Measurements from ENCODE around the gene CD300A.
"Not testable (repeated sequence)": the region's sequence is repeated elsewhere in the genome, so short reads cannot be mapped to it uniquely, and the experiment has no call there.

The CD300A gene

DNA sequence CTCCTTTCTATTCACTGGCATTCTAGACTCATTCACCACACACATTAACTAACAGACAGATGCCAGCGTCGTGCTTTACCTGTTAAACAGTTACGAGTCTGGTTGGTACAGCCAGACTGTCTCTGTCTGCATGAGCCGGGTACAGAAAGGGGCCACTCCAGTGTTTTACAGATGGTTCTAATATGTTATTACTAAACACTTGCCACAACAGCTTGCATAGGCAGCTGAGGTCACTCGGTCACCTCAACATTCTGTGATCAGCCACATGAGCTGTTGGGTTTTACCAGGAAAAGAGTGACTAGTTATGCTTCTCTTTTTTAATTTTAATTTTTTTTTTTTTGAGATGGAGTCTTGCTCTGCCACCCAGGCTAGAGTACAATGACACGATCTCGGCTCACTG, 25.2 kb downstream of the CD300A start:
- no peak overlapping the region for H3K4me3 ChIP-seq (ENCODE audit: low read length in 2 of 2)
- no peak overlapping the region for H3K9ac ChIP-seq (ENCODE audit: low read depth in 1 of 2, low read length in 2 of 2)
- no peaks in the 10 kb centered on the region for H3K27me3 ChIP-seq (ENCODE audit: control insufficient read depth in 2 of 2, insufficient read depth in 2 of 2, low read length in 2 of 2)
- H3K27ac ChIP-seq (ENCODE audit: low read depth in 2 of 2, low read length in 2 of 2): no peak overlapping the region
- no peaks in the 10 kb centered on the region for H3K4me1 ChIP-seq (ENCODE audit: control insufficient read depth in 2 of 2, insufficient read depth in 2 of 2, low read length in 2 of 2)
- H3K9me3 ChIP-seq (ENCODE audit: control insufficient read depth in 2 of 2, low read length in 2 of 2): no peaks in the 10 kb centered on the region
- no peaks in the 10 kb centered on the region for H3K36me3 ChIP-seq (ENCODE audit: control insufficient read depth in 2 of 2, insufficient read depth in 2 of 2, low read length in 2 of 2)

DNA sequence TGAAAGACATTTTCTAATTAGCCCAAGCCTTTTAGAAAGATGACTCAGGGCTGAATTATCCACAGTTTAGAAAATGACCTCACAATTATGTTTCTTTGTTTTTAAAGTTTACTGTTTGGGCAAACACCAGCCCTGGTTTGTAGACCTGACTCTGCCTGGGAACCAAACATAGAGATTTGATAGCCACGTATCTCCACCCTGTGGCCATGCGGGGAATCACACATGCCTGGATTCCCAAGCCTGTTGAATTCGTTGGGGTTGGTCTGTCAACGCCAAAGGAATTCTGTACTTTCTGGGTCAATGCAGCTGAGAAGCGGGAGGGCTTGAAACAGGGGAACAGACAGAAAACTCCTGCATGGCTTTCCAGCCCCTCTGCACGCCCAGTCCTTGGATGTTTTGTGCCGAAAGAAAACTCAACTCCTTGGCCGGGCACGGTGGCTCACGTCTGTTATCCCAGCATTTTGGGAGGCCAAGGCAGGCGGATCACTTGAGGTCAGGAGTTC, 26.9 kb downstream of the CD300A start:
- no peaks in the 10 kb centered on the region for H3K36me3 ChIP-seq (ENCODE audit: control insufficient read depth in 2 of 2, insufficient read depth in 2 of 2, low read length in 2 of 2)
- H3K27me3 ChIP-seq (ENCODE audit: control insufficient read depth in 2 of 2, insufficient read depth in 2 of 2, low read length in 2 of 2): no peaks in the 10 kb centered on the region
- no peaks in the 10 kb centered on the region for H3K9me3 ChIP-seq (ENCODE audit: control insufficient read depth in 2 of 2, low read length in 2 of 2)
- H3K27ac ChIP-seq (ENCODE audit: low read depth in 2 of 2, low read length in 2 of 2): no peak overlapping the region
- H3K9ac ChIP-seq (ENCODE audit: low read depth in 1 of 2, low read length in 2 of 2): peak overlapping the region in 1 of 2 donors; percentile 8
- no peaks in the 10 kb centered on the region for H3K4me1 ChIP-seq (ENCODE audit: control insufficient read depth in 2 of 2, insufficient read depth in 2 of 2, low read length in 2 of 2)
- H3K4me3 ChIP-seq (ENCODE audit: low read length in 2 of 2): no peak overlapping the region

DNA sequence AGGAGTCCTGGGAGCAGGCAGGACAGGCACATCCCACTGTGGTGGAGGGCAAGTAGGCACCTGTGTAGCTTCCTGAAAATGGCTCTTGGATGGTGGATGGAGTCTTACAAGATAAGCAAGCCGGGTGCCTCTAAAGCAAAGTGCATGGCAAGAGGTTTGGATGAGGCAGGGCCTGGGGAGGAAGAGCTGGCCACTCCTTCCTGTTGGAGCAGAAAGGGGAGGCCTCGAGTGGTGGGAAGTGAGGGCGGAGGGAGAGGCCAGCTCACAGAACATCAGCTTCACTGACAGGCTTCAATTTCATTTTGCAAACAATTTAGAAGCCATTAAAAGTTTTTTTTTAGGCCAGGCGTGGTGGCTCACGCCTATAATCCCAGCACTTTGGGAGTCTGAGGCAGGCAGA, 31.0 kb downstream of the CD300A start:
- no peak overlapping the region for H3K27ac ChIP-seq (ENCODE audit: low read depth in 2 of 2, low read length in 2 of 2)
- H3K9me3 ChIP-seq (ENCODE audit: control insufficient read depth in 2 of 2, low read length in 2 of 2): no peaks in the 10 kb centered on the region
- no peaks in the 10 kb centered on the region for H3K36me3 ChIP-seq (ENCODE audit: control insufficient read depth in 2 of 2, insufficient read depth in 2 of 2, low read length in 2 of 2)

DNA sequence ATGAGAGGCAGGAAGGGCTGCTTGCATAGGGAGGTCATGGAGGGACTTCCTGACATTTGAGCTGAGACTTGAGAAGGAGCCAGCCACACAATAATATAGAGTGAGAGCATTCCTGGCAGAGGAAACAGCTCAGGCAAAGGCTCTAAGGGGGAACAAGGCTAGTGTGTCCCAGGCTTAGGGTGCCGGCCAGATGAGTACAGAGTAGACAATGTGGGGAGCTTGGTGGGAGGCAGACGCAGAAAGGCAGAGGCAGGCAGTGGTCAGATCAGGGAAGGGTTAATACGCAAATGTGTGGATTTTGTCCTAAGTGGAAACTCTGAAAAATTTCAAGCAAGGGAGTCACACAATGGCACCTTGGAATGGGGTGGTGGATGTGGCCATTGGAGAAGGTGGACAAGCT, 33.6 kb downstream of the CD300A start:
- Histone ChIP-seq H3K27me3 (ENCODE audit: control insufficient read depth in 2 of 2, insufficient read depth in 2 of 2, low read length in 2 of 2) (no peaks in the 10 kb centered on the region), H3K27ac (ENCODE audit: low read depth in 2 of 2, low read length in 2 of 2) (no peak overlapping the region), H3K4me1 (ENCODE audit: control insufficient read depth in 2 of 2, insufficient read depth in 2 of 2, low read length in 2 of 2) (no peaks in the 10 kb centered on the region), H3K4me3 (ENCODE audit: low read length in 2 of 2) (no peak overlapping the region), H3K36me3 (ENCODE audit: control insufficient read depth in 2 of 2, insufficient read depth in 2 of 2, low read length in 2 of 2) (no peaks in the 10 kb centered on the region), H3K9ac (ENCODE audit: low read depth in 1 of 2, low read length in 2 of 2) (no peak overlapping the region), H3K9me3 (ENCODE audit: control insufficient read depth in 2 of 2, low read length in 2 of 2) (no peaks in the 10 kb centered on the region)

More for the DNA sequence above, 31.0 kb downstream of the CD300A start:
- no peak overlapping the region for H3K9ac ChIP-seq (ENCODE audit: low read depth in 1 of 2, low read length in 2 of 2)
- no peak overlapping the region for H3K4me3 ChIP-seq (ENCODE audit: low read length in 2 of 2)
- H3K27me3 ChIP-seq (ENCODE audit: control insufficient read depth in 2 of 2, insufficient read depth in 2 of 2, low read length in 2 of 2): no peaks in the 10 kb centered on the region
- H3K4me1 ChIP-seq (ENCODE audit: control insufficient read depth in 2 of 2, insufficient read depth in 2 of 2, low read length in 2 of 2): no peaks in the 10 kb centered on the region

DNA sequence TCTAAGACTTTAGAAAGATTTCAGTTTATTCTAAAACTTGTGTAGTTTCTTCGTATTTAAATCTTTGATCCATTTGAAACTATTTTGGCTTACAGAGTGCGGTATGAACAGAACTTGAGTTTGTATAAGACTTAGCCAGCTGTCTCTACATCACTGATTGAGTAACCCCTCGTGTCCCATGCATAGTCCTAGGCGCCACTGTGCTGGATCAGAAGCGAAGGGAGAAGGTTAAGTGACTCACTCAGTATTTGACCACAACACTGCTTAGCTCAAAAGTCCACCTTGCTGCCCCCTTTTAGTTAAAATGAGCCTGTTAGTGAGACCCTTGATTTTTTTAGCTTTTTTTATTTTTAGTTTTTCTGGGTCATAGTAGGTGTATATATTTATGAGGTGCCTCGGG, 36.4 kb downstream of the CD300A start:
- no peaks in the 10 kb centered on the region for H3K27me3 ChIP-seq (ENCODE audit: control insufficient read depth in 2 of 2, insufficient read depth in 2 of 2, low read length in 2 of 2)
- no peak overlapping the region for H3K9ac ChIP-seq (ENCODE audit: low read depth in 1 of 2, low read length in 2 of 2)
- no peak overlapping the region for H3K27ac ChIP-seq (ENCODE audit: low read depth in 2 of 2, low read length in 2 of 2)
- no peaks in the 10 kb centered on the region for H3K9me3 ChIP-seq (ENCODE audit: control insufficient read depth in 2 of 2, low read length in 2 of 2)
- H3K4me3 ChIP-seq (ENCODE audit: low read length in 2 of 2): no peak overlapping the region
- H3K36me3 ChIP-seq (ENCODE audit: control insufficient read depth in 2 of 2, insufficient read depth in 2 of 2, low read length in 2 of 2): no peaks in the 10 kb centered on the region
- no peaks in the 10 kb centered on the region for H3K4me1 ChIP-seq (ENCODE audit: control insufficient read depth in 2 of 2, insufficient read depth in 2 of 2, low read length in 2 of 2)

DNA sequence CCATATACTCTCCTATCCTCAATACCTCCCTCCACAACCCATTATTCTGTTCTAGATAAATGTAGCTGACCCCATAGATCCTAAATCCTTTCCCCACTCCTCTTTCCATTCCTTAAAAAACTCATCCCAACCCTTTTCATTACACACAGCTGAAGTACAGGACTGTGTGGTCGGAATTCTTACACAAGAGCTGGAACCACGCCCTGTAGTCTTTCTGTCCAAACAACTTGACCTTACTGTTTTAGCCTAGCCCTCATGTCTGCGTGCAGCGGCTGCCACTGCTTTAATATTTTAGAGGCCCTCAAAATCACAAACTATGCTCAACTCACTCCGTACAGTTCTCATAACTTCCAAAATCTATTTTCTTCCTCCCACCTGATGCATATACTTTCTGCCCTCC, 37.5 kb downstream of the CD300A start:
- not testable (repeated sequence) for H3K27me3 ChIP-seq (ENCODE audit: control insufficient read depth in 2 of 2, insufficient read depth in 2 of 2, low read length in 2 of 2); H3K4me1 ChIP-seq (ENCODE audit: control insufficient read depth in 2 of 2, insufficient read depth in 2 of 2, low read length in 2 of 2); H3K36me3 ChIP-seq (ENCODE audit: control insufficient read depth in 2 of 2, insufficient read depth in 2 of 2, low read length in 2 of 2); H3K9me3 ChIP-seq (ENCODE audit: control insufficient read depth in 2 of 2, low read length in 2 of 2); H3K4me3 ChIP-seq (ENCODE audit: low read length in 2 of 2); H3K27ac ChIP-seq (ENCODE audit: low read depth in 2 of 2, low read length in 2 of 2); H3K9ac ChIP-seq (ENCODE audit: low read depth in 1 of 2, low read length in 2 of 2)

DNA sequence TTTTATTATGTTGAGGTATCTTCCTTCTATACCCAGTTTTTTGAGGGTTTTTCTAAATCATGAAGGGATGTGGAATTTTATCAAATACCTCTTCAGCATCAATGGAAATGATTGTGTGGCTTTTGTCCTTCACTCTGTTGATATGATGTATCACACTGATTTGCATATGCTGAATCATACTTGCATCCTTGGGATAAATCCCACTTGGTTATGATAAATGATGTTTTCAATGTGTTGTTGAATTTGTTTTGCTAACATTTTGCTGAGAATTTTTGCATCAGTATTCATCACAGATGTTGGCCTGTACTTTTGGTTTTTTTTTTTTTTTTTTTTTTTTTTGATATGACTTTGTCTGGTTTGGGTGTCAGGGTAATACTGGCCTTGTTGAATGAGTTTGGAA, 41.7 kb downstream of the CD300A start:
- Histone ChIP-seq H3K9ac (ENCODE audit: low read depth in 1 of 2, low read length in 2 of 2) (no peak overlapping the region), H3K4me1 (ENCODE audit: control insufficient read depth in 2 of 2, insufficient read depth in 2 of 2, low read length in 2 of 2) (no peaks in the 10 kb centered on the region), H3K27me3 (ENCODE audit: control insufficient read depth in 2 of 2, insufficient read depth in 2 of 2, low read length in 2 of 2) (no peaks in the 10 kb centered on the region), H3K36me3 (ENCODE audit: control insufficient read depth in 2 of 2, insufficient read depth in 2 of 2, low read length in 2 of 2) (no peaks in the 10 kb centered on the region), H3K27ac (ENCODE audit: low read depth in 2 of 2, low read length in 2 of 2) (no peak overlapping the region), H3K9me3 (ENCODE audit: control insufficient read depth in 2 of 2, low read length in 2 of 2) (no peaks in the 10 kb centered on the region), H3K4me3 (ENCODE audit: low read length in 2 of 2) (no peak overlapping the region)

DNA sequence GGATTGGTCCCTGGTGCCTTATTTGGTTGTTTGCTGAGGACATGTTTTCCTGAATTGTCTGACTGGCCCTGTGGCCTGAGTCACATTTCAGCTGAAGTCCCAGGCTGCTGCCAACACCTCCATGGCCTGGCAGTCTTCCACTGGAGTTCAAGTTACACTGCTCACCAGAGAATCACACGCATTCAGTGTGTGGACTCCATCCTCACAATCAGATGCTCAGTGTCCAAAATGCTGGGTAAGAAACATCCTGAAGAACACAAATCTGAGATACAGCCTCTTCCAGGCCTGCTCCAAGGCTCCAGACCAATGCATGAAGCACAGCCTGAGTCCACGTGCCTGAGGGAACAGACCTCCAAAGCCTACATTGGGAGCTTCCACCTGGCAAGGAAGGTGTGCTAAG, 45.6 kb downstream of the CD300A start:
- H3K36me3 ChIP-seq (ENCODE audit: control insufficient read depth in 2 of 2, insufficient read depth in 2 of 2, low read length in 2 of 2): no peaks in the 10 kb centered on the region
- H3K9me3 ChIP-seq (ENCODE audit: control insufficient read depth in 2 of 2, low read length in 2 of 2): peaks cover 0 to 4% of the 10 kb centered on the region in 2 donors
- H3K27me3 ChIP-seq (ENCODE audit: control insufficient read depth in 2 of 2, insufficient read depth in 2 of 2, low read length in 2 of 2): no peaks in the 10 kb centered on the region
- H3K9ac ChIP-seq (ENCODE audit: low read depth in 1 of 2, low read length in 2 of 2): no peak overlapping the region
- peak overlapping the region in 1 of 2 donors; percentile 18 for H3K27ac ChIP-seq (ENCODE audit: low read depth in 2 of 2, low read length in 2 of 2)
- no peaks in the 10 kb centered on the region for H3K4me1 ChIP-seq (ENCODE audit: control insufficient read depth in 2 of 2, insufficient read depth in 2 of 2, low read length in 2 of 2)
- H3K4me3 ChIP-seq (ENCODE audit: low read length in 2 of 2): no peak overlapping the region

DNA sequence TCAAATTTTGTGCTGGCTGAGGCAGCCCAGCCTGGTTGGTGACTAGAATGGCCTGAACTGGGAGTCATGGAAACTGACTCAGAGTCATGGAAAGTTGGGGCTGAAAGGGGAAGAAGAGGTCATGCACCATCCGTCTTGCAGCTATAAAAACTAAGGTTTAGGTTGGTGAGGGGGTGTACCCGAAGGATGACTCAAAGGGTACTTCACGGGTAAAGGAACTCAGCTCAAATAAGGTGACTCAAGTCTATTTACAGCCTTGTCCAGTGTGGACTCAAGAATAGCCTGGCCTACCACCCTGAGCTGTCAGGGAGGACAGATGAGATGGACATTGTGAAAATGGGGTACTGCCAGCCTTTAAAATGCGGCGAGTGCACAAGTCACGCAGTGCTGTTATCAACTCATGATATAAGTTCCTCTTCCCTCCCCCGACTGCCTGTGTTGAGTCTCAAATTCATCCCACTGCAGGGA, 46.2 kb downstream of the CD300A start:
- Histone ChIP-seq H3K36me3 (ENCODE audit: control insufficient read depth in 2 of 2, insufficient read depth in 2 of 2, low read length in 2 of 2) (no peaks in the 10 kb centered on the region), H3K9me3 (ENCODE audit: control insufficient read depth in 2 of 2, low read length in 2 of 2) (peaks cover 0 to 4% of the 10 kb centered on the region in 2 donors), H3K9ac (ENCODE audit: low read depth in 1 of 2, low read length in 2 of 2) (no peak overlapping the region), H3K27me3 (ENCODE audit: control insufficient read depth in 2 of 2, insufficient read depth in 2 of 2, low read length in 2 of 2) (no peaks in the 10 kb centered on the region), H3K27ac (ENCODE audit: low read depth in 2 of 2, low read length in 2 of 2) (peak overlapping the region in 1 of 2 donors; percentile 43), H3K4me3 (ENCODE audit: low read length in 2 of 2) (no peak overlapping the region), H3K4me1 (ENCODE audit: control insufficient read depth in 2 of 2, insufficient read depth in 2 of 2, low read length in 2 of 2) (no peaks in the 10 kb centered on the region)

DNA sequence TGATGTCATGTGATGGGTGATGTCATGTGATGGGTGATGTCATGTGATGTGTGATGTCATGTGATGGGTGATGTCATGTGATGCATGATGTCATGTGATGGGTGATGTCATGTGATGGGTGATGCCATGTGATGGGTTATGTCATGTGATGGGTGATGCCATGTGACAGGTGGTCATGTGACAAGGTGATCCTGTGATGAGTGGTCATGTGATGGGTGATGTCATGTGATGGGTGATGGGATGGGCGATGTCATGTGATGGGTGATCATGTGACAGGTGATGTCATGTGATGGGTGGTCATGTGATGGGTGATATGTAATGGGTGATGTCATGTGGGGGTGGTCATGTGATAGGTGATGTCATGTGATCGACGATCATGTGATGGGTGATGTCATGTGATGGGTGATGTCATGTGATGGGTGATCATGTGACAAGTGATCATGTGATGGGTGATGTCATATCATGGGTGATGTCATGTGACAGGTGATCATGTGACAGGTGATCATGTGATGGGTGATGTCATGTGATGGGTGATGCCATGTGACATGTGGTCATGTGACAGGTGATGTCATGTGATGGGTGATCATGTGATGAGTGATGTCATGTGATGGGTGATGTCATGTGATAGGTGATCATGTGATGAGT, 47.7 kb downstream of the CD300A start:
- no peaks in the 10 kb centered on the region for H3K27me3 ChIP-seq (ENCODE audit: control insufficient read depth in 2 of 2, insufficient read depth in 2 of 2, low read length in 2 of 2)
- H3K4me3 ChIP-seq (ENCODE audit: low read length in 2 of 2): no peak overlapping the region
- H3K9ac ChIP-seq (ENCODE audit: low read depth in 1 of 2, low read length in 2 of 2): no peak overlapping the region
- H3K36me3 ChIP-seq (ENCODE audit: control insufficient read depth in 2 of 2, insufficient read depth in 2 of 2, low read length in 2 of 2): no peaks in the 10 kb centered on the region
- H3K27ac ChIP-seq (ENCODE audit: low read depth in 2 of 2, low read length in 2 of 2): no peak overlapping the region
- H3K4me1 ChIP-seq (ENCODE audit: control insufficient read depth in 2 of 2, insufficient read depth in 2 of 2, low read length in 2 of 2): no peaks in the 10 kb centered on the region
- H3K9me3 ChIP-seq (ENCODE audit: control insufficient read depth in 2 of 2, low read length in 2 of 2): peaks cover 0 to 4% of the 10 kb centered on the region in 2 donors
